Central memory CD4-positive, alpha-beta T cell (primary cell): Measurements from ENCODE around the gene COLEC11.
"Not testable (repeated sequence)": the region's sequence is repeated elsewhere in the genome, so short reads cannot be mapped to it uniquely, and the experiment has no call there.

Experiments
- DNase-seq: peaks from one replicate; pipeline ENCODE4 v3.0.0; 2022

COLEC11 gene

DNA sequence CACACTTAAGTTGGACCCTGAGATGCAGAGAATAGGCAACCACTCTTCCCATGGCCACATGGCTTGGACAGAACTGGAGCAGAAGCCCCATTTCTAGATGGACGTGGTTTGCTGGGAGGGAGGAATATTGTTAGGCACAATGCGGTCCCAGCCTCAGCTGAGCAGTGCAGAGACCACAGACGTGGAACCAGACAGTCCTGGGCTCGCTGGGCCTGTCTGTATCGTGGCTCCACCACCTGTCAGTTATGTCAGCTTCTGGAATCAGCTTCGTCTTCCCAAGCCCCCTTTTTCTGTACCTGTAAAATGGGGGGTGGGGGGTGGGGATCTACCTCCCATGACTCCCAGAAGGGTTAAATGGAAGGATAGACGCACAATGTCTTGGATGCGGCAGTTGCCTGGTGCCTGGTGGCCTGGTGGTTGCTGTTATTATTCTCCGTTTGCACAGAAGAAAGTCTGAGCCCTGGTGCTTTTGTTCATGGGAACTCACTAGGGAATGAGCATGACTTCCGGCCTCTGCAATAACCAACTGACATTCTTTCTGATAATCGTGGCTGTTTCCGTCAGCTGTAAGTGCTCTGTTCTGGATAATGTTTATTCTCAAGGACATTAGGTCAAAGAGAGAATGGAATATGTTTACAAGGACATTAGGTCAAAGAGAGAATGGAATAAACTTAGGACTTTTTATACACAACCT is 31.4 kb downstream of the COLEC11 start:
- no peak for DNase-seq

DNA sequence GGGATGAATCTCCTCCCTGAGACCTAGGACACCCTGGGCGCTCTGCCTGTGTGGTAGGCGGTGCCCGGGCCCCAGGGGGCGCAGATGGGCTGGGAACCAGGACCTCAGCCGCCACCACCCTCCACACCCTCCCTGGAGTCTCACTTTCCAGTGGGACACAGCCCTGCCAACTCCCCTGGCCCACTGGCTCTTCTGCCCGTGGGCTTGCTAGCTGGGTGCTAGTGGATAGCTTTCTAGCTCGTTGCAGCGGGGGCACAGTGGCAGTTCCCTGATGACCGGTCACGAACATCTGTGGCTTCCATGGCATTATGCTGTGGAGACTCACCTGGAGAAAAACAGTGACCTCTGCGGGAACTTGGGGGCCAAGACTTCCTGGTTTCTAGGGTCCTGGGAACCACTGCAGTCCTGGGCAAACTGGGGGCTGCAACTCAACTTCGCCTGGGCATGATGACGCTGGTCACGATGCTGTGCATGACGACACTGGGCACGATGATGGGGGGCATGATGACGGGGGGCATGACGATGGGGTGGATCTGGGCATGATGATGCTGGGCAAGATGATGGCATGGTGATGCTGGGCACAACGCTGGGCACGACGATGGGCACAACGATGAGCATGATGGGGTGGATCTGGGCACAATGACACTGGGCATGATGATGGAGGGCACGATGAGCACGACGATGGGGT is 32.0 kb downstream of the COLEC11 start:
- DNase-seq = no peak

DNA sequence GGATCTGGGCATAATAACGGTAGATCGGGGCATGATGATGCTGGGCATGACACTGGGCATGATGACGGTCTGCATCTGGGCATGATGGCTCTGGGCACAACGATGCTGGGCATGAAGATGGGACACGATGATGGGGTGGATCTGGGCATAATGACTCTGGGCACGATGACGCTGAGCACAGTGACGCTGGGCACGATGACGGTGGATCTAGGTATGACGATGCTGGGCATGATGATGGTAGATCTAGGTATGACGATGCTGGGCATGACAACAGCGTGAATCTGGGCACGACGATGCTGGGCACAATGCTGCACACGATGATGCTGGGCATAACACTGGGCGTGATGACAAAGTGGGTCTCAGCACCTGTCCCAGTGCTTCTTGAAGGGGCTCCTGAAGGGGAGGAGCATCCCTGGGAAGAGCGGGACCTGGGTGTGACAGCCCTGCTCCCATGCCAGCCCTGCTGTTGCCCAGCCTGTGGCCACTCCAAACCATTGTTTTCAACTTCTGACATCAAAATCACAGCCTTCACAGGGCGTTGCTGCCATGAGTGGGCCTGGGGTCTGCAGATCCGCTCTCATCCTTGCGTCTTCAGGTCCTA is 32.7 kb downstream of the COLEC11 start:
- DNase-seq = no peak

DNA sequence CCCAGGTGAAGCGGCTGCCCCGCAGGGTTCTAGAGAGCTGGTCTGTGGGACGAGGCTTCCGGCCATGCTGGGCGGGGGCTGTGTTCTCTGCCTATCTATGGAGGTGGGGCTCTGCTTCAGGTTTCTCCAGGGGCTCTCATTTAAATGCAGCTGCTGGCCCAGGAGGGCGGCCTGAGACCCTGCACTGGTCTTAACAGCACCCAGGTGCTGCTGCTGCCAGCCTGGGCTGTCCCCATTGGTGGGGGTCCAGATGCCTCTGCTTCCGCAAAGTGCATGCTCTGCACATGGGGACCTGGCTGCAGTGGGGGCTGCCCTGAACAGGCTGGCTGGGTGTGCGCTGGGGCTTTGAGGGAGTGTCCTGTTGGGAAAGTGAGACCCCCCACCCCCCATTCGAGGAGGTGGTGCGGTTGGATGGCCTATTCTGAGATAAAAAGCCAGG is 33.3 kb downstream of the COLEC11 start:
- DNase-seq = no peak

DNA sequence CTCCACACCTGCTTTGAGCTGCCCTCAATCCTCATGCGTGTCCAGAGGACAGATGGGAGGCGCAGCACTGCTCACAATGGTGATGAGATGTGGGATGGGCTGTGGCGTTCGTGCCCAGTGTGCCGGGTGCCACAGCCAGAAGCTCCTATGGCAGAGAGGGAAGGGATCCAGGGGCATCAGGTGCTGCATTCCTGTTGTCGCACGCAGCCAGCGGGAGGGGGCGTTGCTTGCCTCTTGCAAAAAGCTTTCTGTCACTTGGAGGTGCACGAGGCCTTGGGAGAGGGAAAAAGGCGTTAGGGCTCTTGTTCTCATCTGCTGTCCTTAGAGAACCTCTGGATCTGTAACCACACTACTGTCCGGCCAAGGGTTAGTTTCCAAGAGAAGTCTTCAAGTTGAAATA is 33.9 kb downstream of the COLEC11 start:
- no peak for DNase-seq

DNA sequence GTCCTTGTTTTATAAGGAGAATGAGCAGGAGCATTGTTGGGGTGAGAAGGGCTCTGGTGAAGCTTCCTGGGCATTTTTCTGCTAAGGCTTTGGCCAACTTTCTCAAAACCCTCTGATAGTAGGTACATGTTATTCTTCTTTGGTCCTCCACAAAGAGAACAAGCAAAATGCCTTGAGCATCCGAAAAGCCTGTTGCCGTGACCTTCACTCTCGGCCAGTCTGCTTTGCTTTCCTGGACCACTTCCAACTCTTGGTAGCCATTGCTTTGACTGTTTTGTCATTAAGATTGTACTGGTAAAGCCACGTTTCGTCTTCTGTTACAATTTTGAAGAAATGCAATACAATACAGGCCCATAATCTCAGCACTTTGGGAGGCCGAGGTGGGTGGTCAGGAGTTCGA is 35.7 kb downstream of the COLEC11 start:
- no peak for DNase-seq

DNA sequence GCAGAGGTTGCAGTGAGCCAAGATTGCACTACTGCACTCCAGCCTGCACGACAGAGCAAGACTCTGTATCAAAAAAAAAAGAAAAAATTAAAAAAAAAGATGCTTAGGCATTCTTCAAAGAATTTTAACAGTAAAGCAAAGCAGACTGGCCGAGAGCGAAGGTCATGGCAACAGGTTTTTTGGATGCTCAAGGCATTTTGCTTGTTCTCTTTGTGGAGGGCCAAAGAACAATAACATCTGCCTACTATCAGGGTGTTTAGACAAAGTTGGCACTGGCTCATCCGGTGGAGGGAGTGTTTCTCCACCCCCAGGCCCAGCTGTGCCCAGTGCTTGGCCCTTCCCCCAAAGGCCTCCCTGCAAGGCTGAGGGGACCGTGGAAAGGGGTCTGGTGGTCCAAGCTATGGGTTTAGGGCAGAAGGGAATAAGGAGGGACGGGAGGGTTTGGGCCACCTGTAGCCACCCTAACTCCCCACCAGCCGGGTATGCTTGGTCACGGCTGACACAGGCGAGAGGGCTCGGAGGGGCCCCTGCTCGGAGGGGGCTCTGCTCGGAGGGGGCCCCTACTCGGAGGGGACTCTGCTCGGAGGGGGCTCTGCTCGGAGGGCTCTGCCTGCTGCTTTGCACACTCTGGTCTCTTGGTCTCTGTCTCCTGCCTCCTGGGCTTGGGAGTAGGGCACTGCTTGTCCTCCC is 36.4 kb downstream of the COLEC11 start:
- no peak for DNase-seq

DNA sequence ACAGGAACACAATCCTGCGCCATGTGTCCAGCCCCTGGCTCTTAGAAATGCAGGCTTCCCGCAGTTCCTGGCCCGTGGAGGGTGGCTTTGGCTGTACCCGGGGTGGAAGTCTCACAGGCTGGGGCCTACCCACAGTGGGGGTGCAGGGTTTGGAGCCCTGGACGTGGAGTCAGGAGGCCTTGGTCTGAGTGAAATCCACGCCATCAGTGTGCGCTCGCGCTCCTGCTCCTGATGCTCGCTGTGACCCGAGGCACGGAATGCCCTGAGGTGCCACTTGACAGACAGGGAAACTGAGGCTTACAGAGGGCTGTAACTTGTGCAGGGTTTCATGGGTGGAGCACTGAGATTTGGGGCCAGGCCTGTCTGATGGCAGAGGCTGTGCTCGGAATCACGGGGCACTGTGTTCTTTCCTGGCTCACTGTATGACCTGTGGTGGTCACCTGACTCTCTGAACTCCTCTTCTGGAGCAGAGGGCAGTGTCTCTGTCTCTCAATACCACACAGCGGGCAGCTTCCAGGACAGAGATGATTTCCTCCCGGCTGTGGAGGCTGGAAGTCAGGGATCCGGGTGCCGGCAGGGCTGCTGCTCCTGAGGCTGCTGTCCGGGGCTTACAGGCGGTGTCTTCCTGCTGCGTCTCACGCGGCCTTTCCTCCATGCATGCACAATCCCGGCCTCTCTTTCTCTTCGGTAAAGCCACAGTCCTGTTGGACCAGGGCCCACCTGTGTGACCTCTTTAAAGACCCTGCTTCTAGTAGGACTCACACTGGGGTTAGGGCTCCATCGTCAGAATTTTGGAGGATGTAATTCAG is 37.1 kb downstream of the COLEC11 start:
- DNase-seq = no peak

DNA sequence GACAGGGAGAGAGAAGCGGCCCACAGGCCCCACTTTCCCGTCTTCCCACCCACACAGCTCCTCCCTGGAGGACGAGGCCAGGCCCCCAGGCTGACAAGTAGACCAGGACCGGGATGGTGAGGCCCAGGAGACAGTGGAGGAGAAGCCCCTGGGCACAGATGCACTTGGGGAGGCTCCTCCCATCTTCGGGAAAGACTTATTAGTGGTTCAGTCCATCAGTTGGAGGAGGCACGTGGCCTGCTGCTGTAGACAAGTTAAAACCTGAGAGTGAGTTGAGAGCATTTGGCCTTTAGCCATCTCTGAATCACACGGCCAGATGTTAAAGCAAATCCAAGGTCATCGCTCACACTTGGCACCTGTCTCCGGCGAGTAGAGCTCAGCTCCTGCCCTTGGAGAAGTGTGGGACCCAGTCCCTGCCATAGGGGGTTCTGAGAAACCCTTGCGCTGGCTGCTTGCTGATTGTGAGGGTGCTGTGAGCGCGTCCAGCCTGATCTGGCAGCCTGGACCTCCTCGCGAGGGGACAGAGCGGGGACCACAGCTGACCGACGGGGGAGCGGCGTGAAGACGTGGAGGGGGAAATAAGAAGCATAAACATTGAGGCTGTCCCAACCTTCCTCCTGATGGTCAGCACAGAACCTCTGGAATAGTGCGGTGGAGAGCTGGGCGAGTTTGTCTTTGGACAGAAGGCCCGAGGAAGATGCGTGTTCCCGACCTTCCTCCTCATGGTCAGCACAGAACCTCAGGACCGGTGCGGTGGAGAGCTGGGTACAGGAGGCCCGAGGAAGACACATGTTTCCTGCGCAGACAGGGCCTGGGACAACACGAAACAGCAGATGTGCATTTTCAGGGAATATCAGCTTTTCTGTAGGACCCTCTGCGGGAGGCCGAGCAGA is 38.4 kb downstream of the COLEC11 start:
- no peak for DNase-seq

DNA sequence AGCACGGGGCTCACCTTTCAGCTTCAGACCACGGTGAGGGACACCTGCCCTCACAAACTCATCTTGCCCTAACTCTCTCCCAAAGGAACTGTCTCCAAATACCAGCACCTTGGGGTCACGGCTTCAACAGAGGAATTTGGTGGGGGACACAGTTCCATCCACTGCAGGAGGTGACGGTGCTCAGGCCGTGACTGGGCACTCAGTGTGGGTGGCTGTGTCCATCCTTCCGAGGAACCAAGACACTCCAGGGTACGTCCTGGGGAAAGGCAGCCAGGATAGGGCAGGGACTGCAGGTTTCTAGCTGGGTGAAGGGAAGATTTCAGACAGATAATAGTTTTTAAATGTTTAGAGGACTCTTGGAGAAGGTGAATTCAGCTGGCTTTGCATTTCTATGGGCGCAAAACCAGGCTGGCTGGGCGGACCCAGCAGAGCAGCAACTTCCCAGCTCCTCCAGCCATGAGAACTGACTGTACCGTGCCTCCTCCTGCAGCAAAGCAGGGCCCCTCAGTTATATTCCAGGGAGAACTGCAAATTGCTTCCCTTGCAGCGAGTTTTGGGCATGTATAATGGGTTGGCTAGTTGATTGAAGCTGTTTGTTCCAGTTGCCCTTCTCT is 39.2 kb downstream of the COLEC11 start:
- DNase-seq = no peak

DNA sequence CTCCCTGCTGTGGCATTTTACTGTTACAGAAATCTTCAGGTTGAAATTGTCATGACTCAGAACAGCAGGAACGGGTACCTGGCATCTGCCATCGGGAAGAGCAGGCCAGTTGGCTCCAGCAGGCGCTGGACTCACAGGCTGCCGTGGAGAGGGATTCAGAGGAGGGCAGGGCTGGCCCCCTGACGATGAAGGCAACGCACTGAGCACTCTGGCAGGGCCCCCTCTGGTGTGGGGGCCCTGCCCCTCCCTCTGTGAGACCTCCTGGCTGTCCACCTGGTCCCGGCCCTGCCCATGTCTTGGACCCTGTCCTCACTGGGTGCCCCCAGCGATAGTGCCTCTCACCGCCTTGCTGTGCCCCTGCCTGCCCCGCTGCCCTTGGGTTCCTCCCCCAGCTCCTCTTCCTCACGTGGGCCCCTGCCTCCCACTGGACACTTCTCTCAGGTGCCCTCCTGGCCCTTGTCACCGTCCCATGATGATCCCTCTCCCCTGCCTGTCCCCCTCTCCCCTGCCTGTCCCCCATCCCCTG is 39.7 kb downstream of the COLEC11 start:
- no peak for DNase-seq

DNA sequence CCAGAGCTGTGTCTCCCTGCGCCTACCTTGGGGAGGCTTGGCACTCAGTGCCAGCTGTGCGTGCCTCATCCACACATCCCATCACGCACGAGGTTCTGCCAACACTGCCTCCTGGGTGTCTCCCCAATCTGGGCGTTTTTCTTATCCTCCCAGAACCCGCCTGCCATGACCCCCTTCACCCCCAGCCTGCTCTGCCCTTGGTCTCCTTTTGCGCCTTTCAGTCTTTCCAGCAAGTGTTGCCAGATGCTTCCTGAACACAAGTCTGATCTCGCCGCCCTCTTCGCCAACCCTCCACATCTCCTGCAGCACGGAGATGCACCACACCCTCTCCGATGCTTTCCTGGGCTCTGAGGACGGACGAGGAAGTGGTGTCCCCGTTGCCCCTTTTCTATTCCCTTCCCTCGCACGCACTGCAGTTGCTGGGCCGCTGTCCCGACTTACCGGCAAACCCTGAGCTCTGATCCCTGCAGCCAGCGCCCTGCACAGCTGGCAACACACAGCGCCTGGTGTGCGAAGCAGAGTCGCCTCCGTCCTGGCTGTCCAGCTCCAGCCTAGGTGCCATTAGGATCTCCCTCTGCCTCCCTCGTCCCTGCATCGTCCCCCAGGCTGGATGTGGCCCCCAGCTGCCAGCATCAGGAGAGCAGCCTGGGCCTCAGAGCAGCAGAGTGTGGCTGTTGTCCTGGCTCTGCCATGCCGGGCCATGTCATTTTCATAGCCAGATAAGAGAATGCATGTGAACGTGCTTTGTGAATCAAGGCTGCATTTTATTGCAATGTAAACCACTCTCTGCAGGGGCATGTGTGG is 40.5 kb downstream of the COLEC11 start:
- no peak for DNase-seq

DNA sequence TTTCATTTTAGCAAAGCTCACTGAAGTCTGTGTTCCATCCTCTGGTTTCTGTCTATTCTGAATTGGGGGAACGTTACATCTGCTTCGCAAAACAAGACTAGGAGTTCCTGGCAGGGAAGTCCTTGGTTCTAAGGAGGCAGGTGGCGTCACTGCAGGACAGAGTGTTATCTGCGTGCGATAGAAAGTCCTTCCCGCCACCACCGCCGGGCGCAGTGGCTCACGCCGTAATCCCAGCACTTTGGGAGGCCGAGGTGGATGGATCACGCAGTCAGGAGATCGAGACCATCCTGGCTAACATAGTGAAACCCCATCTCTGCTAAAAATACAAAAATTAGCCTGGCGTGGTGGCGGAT is 41.0 kb downstream of the COLEC11 start:
- not testable (repeated sequence) for DNase-seq

DNA sequence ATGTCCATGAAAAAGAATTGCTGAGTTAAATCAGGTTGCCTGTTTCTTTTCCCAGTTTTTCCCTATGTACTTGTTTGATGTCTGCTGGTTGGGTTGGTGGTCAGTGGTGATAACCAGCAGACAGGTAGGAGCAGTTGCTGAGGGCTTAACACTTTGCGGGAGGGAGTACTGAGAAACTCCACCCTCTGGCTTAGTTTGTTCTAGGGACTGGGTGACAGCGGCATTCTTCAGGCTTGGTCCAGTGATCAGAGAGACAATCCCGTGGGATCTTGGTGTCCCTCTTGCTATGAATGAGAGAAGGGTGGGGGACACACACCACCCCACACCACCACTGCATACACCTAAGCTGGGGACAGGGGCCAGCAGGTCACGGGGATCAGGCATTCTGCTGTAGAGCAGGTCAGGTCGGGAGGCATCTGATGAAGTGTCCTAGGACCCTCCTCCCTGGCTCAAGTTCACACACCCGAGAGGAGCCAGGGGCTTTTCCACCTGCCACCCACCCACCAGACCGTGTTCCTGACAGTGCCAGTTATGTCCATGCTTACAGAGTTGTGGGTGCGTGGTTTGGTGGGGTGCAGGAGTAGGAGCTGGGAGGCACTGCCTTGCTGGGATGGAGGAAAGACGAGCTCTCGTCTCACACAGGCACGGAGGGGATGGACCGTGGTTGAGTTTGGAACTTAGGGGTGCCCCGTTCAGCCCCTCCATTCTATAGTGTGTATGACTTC is 41.8 kb downstream of the COLEC11 start:
- no peak for DNase-seq

DNA sequence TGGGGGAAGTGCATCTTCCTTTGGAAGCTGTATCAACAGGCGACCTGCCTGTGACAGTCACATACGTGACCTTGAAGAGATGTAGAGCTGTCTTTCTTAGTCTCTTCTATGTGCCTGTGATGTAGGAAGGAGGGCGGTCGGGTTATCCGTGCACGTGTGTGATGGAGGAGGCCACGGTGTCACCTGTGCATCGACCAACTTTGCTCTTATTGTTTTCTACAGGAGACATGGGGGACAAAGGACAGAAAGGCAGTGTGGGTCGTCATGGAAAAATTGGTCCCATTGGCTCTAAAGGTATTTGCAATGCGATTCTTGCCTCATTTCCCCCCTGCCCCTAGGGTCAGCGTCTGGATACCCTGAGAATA is 42.4 kb downstream of the COLEC11 start:
- no peak for DNase-seq

DNA sequence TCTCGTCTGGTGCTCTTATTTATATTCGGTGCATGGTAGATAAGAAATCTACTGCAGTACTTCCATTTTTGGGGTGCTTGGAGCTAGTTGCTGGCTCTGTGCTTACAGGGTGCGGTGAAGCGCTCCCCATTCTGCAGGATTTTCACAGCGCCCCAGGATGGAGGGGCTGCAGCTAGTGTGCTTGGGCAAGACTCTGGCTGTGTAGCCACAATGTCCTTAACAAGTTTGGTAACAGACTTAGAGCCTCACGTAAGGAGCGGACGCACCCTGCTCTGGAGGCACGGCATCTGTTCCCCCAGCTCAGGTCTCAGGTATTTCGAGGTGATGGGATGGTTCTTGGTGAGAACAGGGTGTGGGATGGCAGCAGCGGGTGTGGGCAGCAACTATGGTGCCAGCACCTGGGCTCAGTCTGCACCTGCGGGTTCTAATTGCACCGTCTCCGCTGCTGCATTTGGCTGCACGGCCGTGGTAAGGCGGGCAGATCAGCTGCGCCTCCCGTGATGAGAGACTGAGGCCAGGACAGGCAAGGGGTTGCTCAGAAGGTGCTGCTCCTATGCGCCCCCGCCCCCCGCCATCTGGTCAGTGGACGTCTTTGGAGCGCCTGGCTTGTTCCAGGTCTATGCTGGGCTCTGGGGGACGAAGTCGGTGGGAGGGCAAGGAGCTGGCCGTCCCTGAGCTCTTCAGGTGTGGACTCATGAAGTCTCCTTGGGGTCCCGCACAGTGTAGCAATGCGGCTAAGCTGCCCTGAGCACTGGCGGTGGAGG is 43.0 kb downstream of the COLEC11 start:
- DNase-seq = no peak

DNA sequence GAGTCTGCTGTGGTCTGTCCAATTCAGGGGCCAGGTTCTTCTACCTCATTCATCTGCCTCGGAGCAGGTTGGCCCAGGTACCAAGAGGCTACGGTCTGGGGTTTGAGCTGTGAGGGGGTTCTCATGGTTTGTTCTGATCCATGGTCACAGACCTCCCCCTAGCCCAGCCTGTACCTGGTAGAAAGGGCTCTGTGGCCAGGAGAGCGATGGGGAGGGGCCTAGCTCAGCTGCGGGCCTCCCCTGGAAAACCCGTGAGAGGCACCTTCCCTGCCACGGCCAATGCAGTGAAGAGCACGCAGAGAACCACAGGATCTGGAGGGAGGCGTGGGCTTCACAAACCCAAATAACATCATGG is 43.5 kb downstream of the COLEC11 start:
- DNase-seq = no peak

DNA sequence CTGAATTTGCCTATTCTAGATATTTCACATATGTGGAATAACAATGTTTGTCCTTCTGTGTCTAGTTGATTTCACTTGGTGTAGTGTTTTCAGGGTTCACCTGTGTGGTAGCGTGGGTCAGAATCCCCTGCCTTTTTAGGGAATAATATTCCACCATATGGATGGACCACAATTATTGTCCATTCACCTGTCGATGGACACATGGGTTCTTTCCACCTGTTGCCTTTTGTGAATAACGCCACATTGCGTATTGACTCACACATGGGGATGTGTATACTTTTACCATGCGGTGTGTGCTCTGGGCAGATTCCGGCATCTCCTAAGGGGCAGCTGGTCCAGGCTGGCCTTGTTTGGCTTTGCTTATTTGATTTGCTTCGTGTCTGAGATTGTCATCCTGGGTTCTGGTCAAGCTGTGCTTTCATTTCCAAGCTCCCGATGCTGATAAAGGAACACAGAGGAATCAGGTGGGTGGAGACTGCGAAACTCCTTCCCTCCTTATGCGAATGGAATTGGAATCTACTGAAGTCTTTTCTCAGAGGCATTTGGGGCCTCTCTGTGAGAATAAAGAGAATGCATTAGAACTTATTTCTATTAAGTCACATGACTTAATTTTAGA is 44.2 kb downstream of the COLEC11 start:
- no peak for DNase-seq
